Measurements from ENCODE around the gene GAS5.
"Not testable (repeated sequence)": the region's sequence is repeated elsewhere in the genome, so short reads cannot be mapped to it uniquely, and the experiment has no call there.

Gene GAS5

DNA sequence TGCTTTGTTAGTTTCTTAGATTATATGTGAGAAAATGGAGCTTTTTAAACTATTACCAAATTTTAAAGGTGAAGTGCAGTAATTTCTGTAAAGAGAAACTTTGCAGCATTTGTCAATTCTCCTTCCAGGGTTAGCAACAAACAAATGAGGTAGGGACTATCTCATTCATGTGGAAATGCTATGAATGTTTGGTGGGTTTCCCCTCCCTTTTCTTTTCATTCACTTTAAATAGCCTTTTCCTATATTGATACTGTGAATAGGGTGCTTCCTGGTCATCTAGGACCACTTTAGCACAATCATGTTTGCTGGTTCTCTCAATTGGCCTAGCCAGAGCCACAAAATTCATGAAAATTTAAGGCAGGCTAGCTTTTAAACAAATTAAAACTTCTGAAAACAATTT, 21.0 kb upstream of the GAS5 start:
- H3K4me1 ChIP-seq (ENCODE audit: control insufficient read depth, insufficient read depth, low read length) = no peaks in the 10 kb centered on the region
- no peak overlapping the region for H3K4me3 ChIP-seq (ENCODE audit: low read length)

DNA sequence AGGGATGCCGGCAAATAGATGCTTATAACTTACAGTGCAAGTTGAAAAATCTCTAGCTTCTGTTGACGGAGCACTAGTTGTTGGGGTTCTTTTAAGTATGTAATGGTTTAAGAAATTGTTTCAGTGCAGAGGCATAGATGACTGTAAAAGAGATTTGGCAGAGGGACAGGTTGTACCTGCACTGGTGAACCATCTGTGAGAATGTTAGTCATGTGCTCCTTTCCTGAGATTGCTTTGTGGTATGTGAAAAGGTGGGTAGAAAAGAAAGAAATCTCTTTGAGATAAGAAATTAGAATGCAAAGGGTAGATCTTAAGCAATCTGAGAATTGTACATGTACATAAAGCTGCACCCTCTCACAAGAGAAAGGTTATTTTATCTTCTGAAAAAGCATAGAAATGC, 19.8 kb upstream of the GAS5 start:
- Histone ChIP-seq H3K4me1 (ENCODE audit: control insufficient read depth, insufficient read depth, low read length) (no peaks in the 10 kb centered on the region), H3K9me3 (replicated peaks; ENCODE audit: low read length) (no peaks in the 10 kb centered on the region), H3K27me3 (ENCODE audit: control insufficient read depth, insufficient read depth, low read length) (no peaks in the 10 kb centered on the region), H3K36me3 (ENCODE audit: insufficient read depth, low read length) (peaks cover 19% of the 10 kb centered on the region), H3K4me2 (ENCODE audit: low read length) (no peak overlapping the region), H3K4me3 (ENCODE audit: low read length) (no peak overlapping the region), H3K9ac (ENCODE audit: low read depth, low read length) (no peak overlapping the region)

More for the DNA sequence above, 21.0 kb upstream of the GAS5 start:
- no peaks in the 10 kb centered on the region for H3K27me3 ChIP-seq (ENCODE audit: control insufficient read depth, insufficient read depth, low read length)
- H3K9ac ChIP-seq (ENCODE audit: low read depth, low read length) = no peak overlapping the region
- no peak overlapping the region for H3K4me2 ChIP-seq (ENCODE audit: low read length)
- H3K9me3 ChIP-seq (replicated peaks; ENCODE audit: low read length) = no peaks in the 10 kb centered on the region
- peaks cover 19% of the 10 kb centered on the region for H3K36me3 ChIP-seq (ENCODE audit: insufficient read depth, low read length)

DNA sequence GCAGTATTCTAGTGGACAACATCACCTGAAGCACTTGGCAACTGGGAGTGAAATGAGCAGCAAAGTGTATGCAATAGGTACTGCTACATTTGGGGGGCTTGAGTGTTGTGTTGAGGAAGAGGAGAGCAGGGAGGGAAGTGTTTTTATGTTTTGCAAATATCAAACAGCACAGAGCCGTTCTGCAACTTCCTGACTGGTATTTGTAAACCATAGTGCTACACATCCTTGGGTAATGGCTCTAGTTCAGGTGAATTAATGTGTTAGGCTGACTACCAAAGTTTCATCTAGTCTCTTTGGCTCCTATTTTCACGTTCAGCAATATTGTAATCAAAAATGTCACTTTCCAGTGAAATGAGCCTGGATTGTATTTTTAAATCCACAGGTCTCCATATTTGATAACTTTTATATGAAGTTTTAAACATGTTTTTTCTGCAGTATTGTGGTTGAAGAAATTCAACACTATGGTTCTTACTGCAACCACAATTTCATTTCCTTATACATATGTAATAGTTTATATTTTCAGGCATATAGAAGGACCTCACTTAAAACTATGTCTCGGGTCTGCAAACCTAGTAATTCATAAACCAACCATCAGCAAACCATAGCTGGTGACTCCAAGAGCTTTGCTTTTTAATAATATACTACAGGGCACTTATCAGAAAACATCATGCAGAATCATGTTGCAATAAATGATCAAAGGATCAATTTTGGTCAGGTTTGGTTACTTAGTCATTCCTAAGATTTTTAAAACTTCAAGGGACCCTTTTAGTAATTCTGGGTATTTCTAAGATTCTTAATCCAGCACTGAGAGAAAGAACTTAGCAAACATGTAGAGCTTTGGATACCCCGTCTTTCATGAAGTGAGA, 19.2 kb upstream of the GAS5 start:
- Histone ChIP-seq H3K9ac (ENCODE audit: low read depth, low read length) (no peak overlapping the region), H3K4me1 (ENCODE audit: control insufficient read depth, insufficient read depth, low read length) (no peaks in the 10 kb centered on the region), H3K4me3 (ENCODE audit: low read length) (no peak overlapping the region), H3K36me3 (ENCODE audit: insufficient read depth, low read length) (peaks cover 19% of the 10 kb centered on the region), H3K27me3 (ENCODE audit: control insufficient read depth, insufficient read depth, low read length) (no peaks in the 10 kb centered on the region), H3K4me2 (ENCODE audit: low read length) (no peak overlapping the region), H3K9me3 (replicated peaks; ENCODE audit: low read length) (no peaks in the 10 kb centered on the region)

DNA sequence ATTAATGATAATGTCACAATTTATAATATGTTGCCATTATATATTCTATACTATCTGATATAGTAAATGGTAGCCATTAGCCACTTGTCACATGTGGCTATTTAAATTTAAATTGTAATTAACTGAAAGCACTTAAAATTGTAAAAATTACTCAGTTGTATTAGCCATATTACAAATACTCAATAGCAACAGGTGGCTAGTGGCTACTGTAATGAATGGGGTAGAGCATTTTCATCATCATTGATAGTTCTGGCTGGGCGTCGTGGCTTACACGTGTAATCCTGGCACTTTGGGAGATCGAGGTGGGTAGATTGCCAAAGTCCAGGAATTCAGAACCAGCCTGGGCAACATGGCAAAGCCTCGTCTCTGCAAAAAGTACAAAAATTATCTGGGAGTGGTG, 16.9 kb upstream of the GAS5 start:
- no peaks in the 10 kb centered on the region for H3K4me1 ChIP-seq (ENCODE audit: control insufficient read depth, insufficient read depth, low read length)
- H3K9me3 ChIP-seq (replicated peaks; ENCODE audit: low read length) = no peaks in the 10 kb centered on the region
- no peak overlapping the region for H3K9ac ChIP-seq (ENCODE audit: low read depth, low read length)
- H3K4me2 ChIP-seq (ENCODE audit: low read length) = no peak overlapping the region
- H3K4me3 ChIP-seq (ENCODE audit: low read length) = no peak overlapping the region
- no peaks in the 10 kb centered on the region for H3K27me3 ChIP-seq (ENCODE audit: control insufficient read depth, insufficient read depth, low read length)
- H3K36me3 ChIP-seq (ENCODE audit: insufficient read depth, low read length) = peaks cover 19% of the 10 kb centered on the region

DNA sequence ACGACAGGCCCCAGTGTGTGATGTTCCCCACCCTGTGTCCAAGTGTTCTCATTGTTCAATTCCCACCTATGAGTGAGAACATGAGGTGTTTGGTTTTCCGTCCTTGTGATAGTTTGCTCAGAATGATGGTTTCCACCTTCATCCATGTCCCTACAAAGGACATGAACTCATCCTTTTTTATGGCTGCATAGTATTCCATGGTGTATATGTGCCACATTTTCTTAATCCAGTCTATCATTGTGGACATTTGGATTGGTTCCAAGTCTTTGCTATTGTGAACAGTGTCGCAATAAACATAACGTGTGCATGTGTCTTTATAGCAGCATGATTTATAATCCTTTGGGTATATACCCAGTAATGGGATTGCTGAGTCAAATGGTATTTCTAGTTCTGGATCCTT, 13.3 kb upstream of the GAS5 start:
- H3K36me3 ChIP-seq (ENCODE audit: insufficient read depth, low read length) = peaks cover 12% of the 10 kb centered on the region
- not testable (repeated sequence) for H3K4me1 ChIP-seq (ENCODE audit: control insufficient read depth, insufficient read depth, low read length); H3K4me3 ChIP-seq (ENCODE audit: low read length); H3K9ac ChIP-seq (ENCODE audit: low read depth, low read length); H3K9me3 ChIP-seq (replicated peaks; ENCODE audit: low read length); H3K27me3 ChIP-seq (ENCODE audit: control insufficient read depth, insufficient read depth, low read length); H3K4me2 ChIP-seq (ENCODE audit: low read length)

DNA sequence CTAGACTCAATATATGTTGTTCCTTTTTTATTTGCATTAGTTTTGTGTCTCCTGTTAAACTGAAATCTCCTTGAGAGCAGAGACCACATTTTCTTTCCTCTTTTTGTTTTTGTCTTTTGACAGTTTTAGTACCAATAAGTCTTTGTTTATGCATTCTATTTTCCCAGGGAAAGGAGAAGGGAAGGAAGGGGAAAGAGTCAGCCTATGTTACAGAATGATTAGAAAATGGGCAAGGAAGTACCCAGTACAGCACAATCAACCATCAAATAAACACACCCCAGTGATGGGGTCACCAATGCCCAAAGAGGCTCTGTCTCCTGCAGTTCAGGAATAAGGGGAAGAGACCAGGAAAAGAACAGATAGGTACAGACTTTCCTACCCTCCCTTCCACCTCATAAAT, 10.5 kb upstream of the GAS5 start:
- Histone ChIP-seq H3K27me3 (ENCODE audit: control insufficient read depth, insufficient read depth, low read length) (no peaks in the 10 kb centered on the region), H3K36me3 (ENCODE audit: insufficient read depth, low read length) (peaks cover 7% of the 10 kb centered on the region), H3K9me3 (replicated peaks; ENCODE audit: low read length) (no peaks in the 10 kb centered on the region), H3K4me3 (ENCODE audit: low read length) (no peak overlapping the region), H3K9ac (ENCODE audit: low read depth, low read length) (no peak overlapping the region), H3K4me1 (ENCODE audit: control insufficient read depth, insufficient read depth, low read length) (no peaks in the 10 kb centered on the region), H3K4me2 (ENCODE audit: low read length) (no peak overlapping the region)

DNA sequence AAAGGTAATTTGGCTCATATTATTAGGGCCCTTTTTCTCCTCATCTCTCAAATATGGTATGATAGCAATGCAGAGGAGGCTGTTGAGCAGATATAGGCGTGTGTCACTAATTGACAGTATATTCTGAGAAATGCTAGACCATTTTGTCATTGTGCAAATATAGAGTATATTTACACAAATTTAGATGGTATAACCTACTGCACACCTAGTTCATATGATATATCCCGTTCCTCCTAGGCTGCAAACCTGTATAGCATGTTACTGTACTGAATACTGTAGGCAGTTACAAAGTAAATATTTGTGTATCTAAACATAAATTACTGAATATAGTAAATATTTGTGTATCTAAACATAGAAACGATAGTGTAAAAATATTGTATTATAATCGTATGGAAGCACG, 8.9 kb upstream of the GAS5 start:
- Histone ChIP-seq H3K4me2 (ENCODE audit: low read length) (no peak overlapping the region), H3K9me3 (replicated peaks; ENCODE audit: low read length) (no peaks in the 10 kb centered on the region), H3K4me1 (ENCODE audit: control insufficient read depth, insufficient read depth, low read length) (no peaks in the 10 kb centered on the region), H3K27me3 (ENCODE audit: control insufficient read depth, insufficient read depth, low read length) (no peaks in the 10 kb centered on the region), H3K9ac (ENCODE audit: low read depth, low read length) (no peak overlapping the region), H3K4me3 (ENCODE audit: low read length) (no peak overlapping the region), H3K36me3 (ENCODE audit: insufficient read depth, low read length) (peaks cover 7% of the 10 kb centered on the region)

DNA sequence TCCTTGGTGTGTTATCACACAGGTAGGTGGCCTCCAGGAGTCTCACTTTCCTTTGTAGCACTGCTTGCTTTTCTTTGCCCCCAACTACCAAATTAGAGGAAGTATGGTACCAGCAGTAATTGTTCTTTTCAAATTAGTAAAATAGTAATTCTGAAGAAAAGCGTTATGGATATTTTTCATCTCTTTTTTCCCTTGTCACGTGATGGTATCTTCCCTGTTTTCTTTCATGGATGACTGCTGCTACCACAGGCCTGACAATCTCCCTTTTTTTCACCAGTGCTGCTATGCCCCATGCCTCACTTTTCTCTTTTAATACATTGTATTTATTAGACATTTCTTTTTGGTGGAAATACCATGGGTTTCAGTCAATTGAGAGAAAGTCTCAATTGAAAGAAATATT, 3.7 kb upstream of the GAS5 start:
- Histone ChIP-seq H3K36me3 (ENCODE audit: insufficient read depth, low read length) (peaks cover 24% of the 10 kb centered on the region), H3K4me3 (ENCODE audit: low read length) (no peak overlapping the region), H3K27me3 (ENCODE audit: control insufficient read depth, insufficient read depth, low read length) (no peaks in the 10 kb centered on the region), H3K4me2 (ENCODE audit: low read length) (no peak overlapping the region), H3K9ac (ENCODE audit: low read depth, low read length) (no peak overlapping the region), H3K4me1 (ENCODE audit: control insufficient read depth, insufficient read depth, low read length) (peaks cover 5% of the 10 kb centered on the region), H3K9me3 (replicated peaks; ENCODE audit: low read length) (no peaks in the 10 kb centered on the region)

DNA sequence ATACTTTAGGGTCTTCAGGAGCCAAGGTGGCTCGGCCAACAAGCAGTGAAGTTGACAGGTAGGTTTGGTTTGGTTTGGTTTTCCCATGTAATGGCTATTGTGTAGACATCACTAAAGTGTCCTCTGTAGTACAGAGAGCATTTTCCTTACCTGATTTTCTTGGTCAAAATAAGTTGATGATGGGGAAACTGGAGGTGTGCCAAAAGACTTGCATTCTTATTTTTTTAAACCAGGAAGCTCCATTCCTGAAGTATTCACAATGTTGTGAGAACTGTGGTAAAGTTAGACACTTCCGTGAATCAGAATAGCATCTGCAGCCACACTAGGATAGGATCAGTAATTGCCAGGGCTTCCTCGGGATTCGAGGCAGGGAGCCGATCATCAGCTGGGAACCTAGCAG, 3.3 kb upstream of the GAS5 start:
- Histone ChIP-seq H3K36me3 (ENCODE audit: insufficient read depth, low read length) (peaks cover 28% of the 10 kb centered on the region), H3K27me3 (ENCODE audit: control insufficient read depth, insufficient read depth, low read length) (no peaks in the 10 kb centered on the region), H3K4me3 (ENCODE audit: low read length) (no peak overlapping the region), H3K9ac (ENCODE audit: low read depth, low read length) (no peak overlapping the region), H3K4me2 (ENCODE audit: low read length) (no peak overlapping the region), H3K9me3 (replicated peaks; ENCODE audit: low read length) (no peaks in the 10 kb centered on the region), H3K4me1 (ENCODE audit: control insufficient read depth, insufficient read depth, low read length) (peaks cover 9% of the 10 kb centered on the region)

DNA sequence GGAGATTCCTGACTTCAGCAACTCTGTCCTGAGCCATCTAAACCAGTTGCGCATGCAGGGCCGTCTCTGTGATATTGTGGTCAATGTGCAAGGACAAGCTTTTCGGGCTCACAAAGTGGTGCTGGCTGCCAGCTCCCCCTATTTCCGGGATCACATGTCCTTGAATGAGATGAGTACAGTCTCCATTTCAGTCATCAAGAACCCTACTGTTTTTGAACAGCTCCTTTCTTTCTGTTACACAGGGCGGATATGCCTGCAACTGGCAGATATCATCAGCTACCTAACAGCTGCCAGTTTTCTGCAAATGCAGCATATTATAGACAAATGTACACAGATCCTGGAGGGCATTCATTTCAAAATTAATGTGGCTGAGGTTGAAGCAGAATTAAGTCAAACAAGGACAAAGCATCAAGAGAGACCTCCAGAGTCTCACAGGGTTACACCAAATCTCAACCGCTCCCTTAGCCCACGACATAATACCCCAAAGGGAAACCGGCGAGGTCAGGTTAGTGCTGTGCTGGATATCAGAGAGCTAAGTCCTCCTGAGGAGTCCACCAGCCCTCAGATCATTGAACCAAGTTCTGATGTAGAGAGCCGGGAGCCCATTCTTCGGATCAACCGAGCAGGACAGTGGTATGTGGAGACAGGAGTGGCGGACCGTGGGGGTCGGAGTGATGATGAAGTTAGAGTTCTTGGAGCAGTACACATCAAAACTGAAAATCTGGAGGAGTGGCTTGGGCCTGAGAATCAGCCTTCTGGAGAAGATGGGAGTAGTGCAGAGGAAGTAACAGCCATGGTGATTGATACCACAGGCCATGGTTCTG, 2.7 kb upstream of the GAS5 start:
- Histone ChIP-seq H3K9me3 (replicated peaks; ENCODE audit: low read length) (no peaks in the 10 kb centered on the region), H3K9ac (ENCODE audit: low read depth, low read length) (no peak overlapping the region), H3K4me3 (ENCODE audit: low read length) (no peak overlapping the region), H3K36me3 (ENCODE audit: insufficient read depth, low read length) (peaks cover 30% of the 10 kb centered on the region), H3K4me1 (ENCODE audit: control insufficient read depth, insufficient read depth, low read length) (peaks cover 15% of the 10 kb centered on the region), H3K4me2 (ENCODE audit: low read length) (no peak overlapping the region), H3K27me3 (ENCODE audit: control insufficient read depth, insufficient read depth, low read length) (no peaks in the 10 kb centered on the region)

DNA sequence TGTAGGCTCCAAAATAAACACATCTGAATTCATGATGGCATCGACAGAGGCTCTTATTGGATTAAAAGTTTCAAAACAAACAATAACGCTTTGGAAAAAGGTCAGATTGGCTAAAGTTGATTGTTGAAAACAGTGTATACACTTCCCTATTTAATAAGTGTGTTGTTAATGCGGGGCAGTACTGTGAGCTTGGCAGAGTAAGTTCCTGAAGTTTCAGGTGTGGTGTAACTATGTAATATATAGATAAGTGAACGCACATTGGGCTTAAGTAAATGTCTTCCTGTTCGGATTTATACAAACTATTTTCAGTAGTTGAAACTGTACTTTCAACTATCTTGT, 1.2 kb upstream of the GAS5 start:
- peaks cover 45% of the 10 kb centered on the region for H3K36me3 ChIP-seq (ENCODE audit: insufficient read depth, low read length)
- H3K4me2 ChIP-seq (ENCODE audit: low read length) = peak overlapping the region; percentile 99
- H3K4me1 ChIP-seq (ENCODE audit: control insufficient read depth, insufficient read depth, low read length) = peaks cover 27% of the 10 kb centered on the region
- H3K27me3 ChIP-seq (ENCODE audit: control insufficient read depth, insufficient read depth, low read length) = no peaks in the 10 kb centered on the region
- H3K4me3 ChIP-seq (ENCODE audit: low read length) = peak overlapping the region; percentile 85
- H3K9ac ChIP-seq (ENCODE audit: low read depth, low read length) = peak overlapping the region; percentile 87
- no peaks in the 10 kb centered on the region for H3K9me3 ChIP-seq (replicated peaks; ENCODE audit: low read length)
